A549 (cell line): Measurements from ENCODE around the gene MATN4. TPM values are rescaled to one million over a fixed set of nuclear protein-coding genes. Genes with fewer than 3 reads are reported as not detected.

Source experiments
- ATAC-seq, 2 experiments: fragments of 200-7000 bp in 1 of 2; fragments of >200 bp in 1 of 2; cut with Nextera tagmentation in 1 of 2; cut with Tn5 transposase in 1 of 2; 3 replicates each; pipeline versions ENCODE4 v1.8.0 to v1.9.1; 2018 to 2020; ENCODE audit warnings: mild to moderate bottlenecking in 1 of 2, moderate library complexity in 1 of 2
- CTCF ChIA-PET: fragments of 300-600 bp; sonication (Branson Sonifier 250); formaldehyde crosslinking; extraction: SDS; loops from one replicate; lab custom pipeline; 2021; ENCODE audit warnings: antibody characterized with exemption, inconsistent platforms; lab: Yijun Ruan, JAX
- POLR2A ChIA-PET: fragments of 350-600 bp; formaldehyde crosslinking; extraction: SDS; loops from one replicate; lab custom pipeline; 2021; ENCODE audit warnings: antibody characterized with exemption, inconsistent platforms; lab: Yijun Ruan, JAX
- DNase-seq, 2 experiments: peaks; one replicate each; pipeline versions ENCODE4 v3.0.0 to v3.0.0-alpha.2; 2011 to 2016; ENCODE audit warnings: low read depth in 1 of 2, low spot score in 1 of 2
- FAIRE-seq: peaks from 2 replicates; lab custom pipeline; 2011; peaks lifted over from hg19 to GRCh38; lab: Jason Lieb, UNC
- H3K27ac ChIP-seq, 2 experiments: fragments of >200 bp; sonication (Bioruptor Twin); formaldehyde crosslinking; 3 replicates each; pipeline ENCODE4 v1.5.1; 2016 to 2017
- H3K4me1 ChIP-seq: fragments of >200 bp; sonication (Bioruptor Twin); formaldehyde crosslinking; 3 replicates; pipeline ENCODE4 v1.6.1; 2016
- H3K4me2 ChIP-seq: fragments of >200 bp; sonication (Bioruptor Twin); formaldehyde crosslinking; 3 replicates; pipeline ENCODE4 v1.6.1; 2016
- H3K4me3 ChIP-seq: fragments of >200 bp; sonication (Bioruptor Twin); formaldehyde crosslinking; 3 replicates; pipeline ENCODE4 v1.5.1; 2016
- H3K9me3 ChIP-seq: fragments of >200 bp; sonication (Bioruptor Twin); formaldehyde crosslinking; 3 replicates; pipeline ENCODE4 v1.6.1; 2016
- BHLHE40 ChIP-seq: IDR thresholded peaks from 2 replicates; pipeline ENCODE4 v1.6.1; 2012; ENCODE audit warnings: low read depth, low read length, inconsistent platforms
- CBX8 ChIP-seq: fragments of 200-600 bp; sonication (generic); IDR thresholded peaks from 2 replicates; pipeline ENCODE4 v1.6.1; 2016
- CEBPB ChIP-seq, 2 experiments: fragments of >200 bp in 1 of 2; sonication (Bioruptor Twin) in 1 of 2; formaldehyde crosslinking in 1 of 2; IDR thresholded peaks; 2 replicates each; pipeline ENCODE4 v1.6.1; 2012 to 2016
- E2F6 ChIP-seq: IDR thresholded peaks from 2 replicates; pipeline ENCODE4 v1.6.1; 2012; ENCODE audit warnings: low read depth, borderline replicate concordance
- EHMT2 ChIP-seq: fragments of 200-600 bp; sonication (generic); IDR thresholded peaks from 2 replicates; pipeline ENCODE4 v1.6.1; 2016; ENCODE audit warnings: antibody characterized with exemption, low read depth, mild to moderate bottlenecking, moderate library complexity
- ELK1 ChIP-seq: fragments of 150-350 bp; IDR thresholded peaks from 2 replicates; pipeline ENCODE4 v1.6.1; 2014; ENCODE audit warnings: low read depth, mild to moderate bottlenecking, low read length
- EP300 ChIP-seq, 2 experiments: fragments of >200 bp; sonication (Bioruptor Twin); formaldehyde crosslinking; IDR thresholded peaks; 2 replicates in 1 of 2; 3 replicates in 1 of 2; pipeline ENCODE4 v1.6.1; 2016 to 2017
- FOSL2 ChIP-seq, 2 experiments: fragments of 450-650 bp in 1 of 2; fragments of >200 bp in 1 of 2; sonication (Bioruptor Twin) in 1 of 2; formaldehyde crosslinking; IDR thresholded peaks; 2 replicates each; pipeline versions ENCODE4 v1.5.0 to v1.6.1; 2016 to 2020; ENCODE audit warnings: mild to moderate bottlenecking in 1 of 2, moderate library complexity in 1 of 2
- HDAC2 ChIP-seq: fragments of 200-600 bp; sonication (generic); IDR thresholded peaks from 2 replicates; pipeline ENCODE4 v1.6.1; 2016
- HEYL ChIP-seq: fragments of 250-450 bp; sonication (Bioruptor Pico); IDR thresholded peaks from 2 replicates; pipeline ENCODE4 v1.8.0; 2021; ENCODE audit warnings: mild to moderate bottlenecking, moderate library complexity
- JUN ChIP-seq, 2 experiments: fragments of >200 bp; sonication (Bioruptor Twin); formaldehyde crosslinking; IDR thresholded peaks; 2 replicates in 1 of 2; 3 replicates in 1 of 2; pipeline ENCODE4 v1.6.1; 2016 to 2017
- JUNB ChIP-seq: fragments of >200 bp; sonication (Bioruptor Twin); formaldehyde crosslinking; IDR thresholded peaks from 2 replicates; pipeline ENCODE4 v1.6.1; 2016
- MAFK ChIP-seq: fragments of 450-650 bp; IDR thresholded peaks from 2 replicates; pipeline ENCODE4 v1.6.1; 2014; ENCODE audit not compliant: partially characterized antibody
- MAX ChIP-seq: IDR thresholded peaks from 2 replicates; pipeline ENCODE4 v1.6.1; 2012
- MAZ ChIP-seq: fragments of 150-350 bp; IDR thresholded peaks from 2 replicates; pipeline ENCODE4 v1.6.1; 2014; ENCODE audit warnings: antibody characterized with exemption, low read depth, low read length, borderline replicate concordance
- NFE2L2 ChIP-seq: fragments of 150-350 bp; conservative IDR thresholded peaks from 2 replicates; pipeline ENCODE4 v1.6.1; 2014; ENCODE audit warnings: low read length
- PHF8 ChIP-seq: fragments of 200-600 bp; sonication (generic); IDR thresholded peaks from 2 replicates; pipeline ENCODE4 v1.6.1; 2016; ENCODE audit warnings: low read depth, mild to moderate bottlenecking, antibody characterized with exemption, moderate library complexity, borderline replicate concordance
- RAD21 ChIP-seq, 2 experiments: fragments of >200 bp in 1 of 2; sonication (Bioruptor Twin) in 1 of 2; formaldehyde crosslinking in 1 of 2; IDR thresholded peaks in 1 of 2; conservative IDR thresholded peaks in 1 of 2; 2 replicates in 1 of 2; 3 replicates in 1 of 2; pipeline ENCODE4 v1.6.1; 2012 to 2018; ENCODE audit warnings: inconsistent platforms in 1 of 2
- RNF2 ChIP-seq: fragments of 200-600 bp; sonication (generic); IDR thresholded peaks from 2 replicates; pipeline ENCODE4 v1.6.1; 2016; ENCODE audit warnings: low read depth, mild to moderate bottlenecking, antibody characterized with exemption, moderate library complexity, borderline replicate concordance
- SMC3 ChIP-seq: fragments of >200 bp; sonication (Bioruptor Twin); formaldehyde crosslinking; IDR thresholded peaks from 3 replicates; pipeline ENCODE4 v1.6.1; 2018; ENCODE audit warnings: inconsistent platforms
- SREBF2 ChIP-seq: fragments of 450-650 bp; IDR thresholded peaks from 2 replicates; pipeline ENCODE4 v1.6.1; 2014; ENCODE audit warnings: mild to moderate bottlenecking, moderate library complexity
- TFCP2L1 ChIP-seq: fragments of 250-450 bp; sonication (Bioruptor Pico); IDR thresholded peaks from 2 replicates; pipeline ENCODE4 v1.5.0; 2021; ENCODE audit warnings: mild to moderate bottlenecking
- TP53 ChIP-seq: fragments of 250-450 bp; sonication (Bioruptor Pico); IDR thresholded peaks from 2 replicates; pipeline ENCODE4 v1.5.0; 2021; ENCODE audit warnings: mild to moderate bottlenecking, moderate library complexity
- ZC3H11A ChIP-seq: fragments of 450-650 bp; IDR thresholded peaks from 2 replicates; pipeline ENCODE4 v1.6.1; 2014; ENCODE audit warnings: antibody characterized with exemption, mild to moderate bottlenecking
- ZNF302 ChIP-seq: fragments of 250-450 bp; sonication (Bioruptor Pico); IDR thresholded peaks from 2 replicates; pipeline ENCODE4 v1.9.0; 2021; ENCODE audit warnings: inconsistent platforms, mild to moderate bottlenecking, moderate library complexity
- WGBS: methylation state at CpG from one replicate; pipeline ENCODE4 v1.1.6; 2017; ENCODE audit errors: missing lambda C conversion rate; 5-methylcytosine and 5-hydroxymethylcytosine counted together
- polyA plus RNA-seq, 4 experiments: library from polyadenylated mRNA; depleted of rRNA in 3 of 4; stranded (reverse); fragments of >200 nt; fragmentation: RNase III in 1 of 4; extraction: RNeasy Plus Mini Kit Qiagen cat#74134 plus additional on column Dnase treatment in 1 of 4; gene quantifications; 2 replicates in 3 of 4; 3 replicates in 1 of 4; pipeline ENCODE4 v1.2.3, GENCODE V29; 2011 to 2017
- TF ChIP-seq, protein P1 (sequence below): fragments of >200 bp; sonication (Bioruptor Twin); formaldehyde crosslinking; IDR thresholded peaks from 3 replicates; pipeline ENCODE4 v1.5.1; 2016
- TF ChIP-seq, protein P2 (sequence below): fragments of >200 bp; sonication (Bioruptor Twin); formaldehyde crosslinking; IDR thresholded peaks from 2 replicates; pipeline ENCODE4 v1.6.1; 2016

Gene MATN4
- polyA plus RNA-seq, 2 of the 4 experiments (the other 2 are of a cell fraction), result 0.04 to 0.05 TPM

DNA sequence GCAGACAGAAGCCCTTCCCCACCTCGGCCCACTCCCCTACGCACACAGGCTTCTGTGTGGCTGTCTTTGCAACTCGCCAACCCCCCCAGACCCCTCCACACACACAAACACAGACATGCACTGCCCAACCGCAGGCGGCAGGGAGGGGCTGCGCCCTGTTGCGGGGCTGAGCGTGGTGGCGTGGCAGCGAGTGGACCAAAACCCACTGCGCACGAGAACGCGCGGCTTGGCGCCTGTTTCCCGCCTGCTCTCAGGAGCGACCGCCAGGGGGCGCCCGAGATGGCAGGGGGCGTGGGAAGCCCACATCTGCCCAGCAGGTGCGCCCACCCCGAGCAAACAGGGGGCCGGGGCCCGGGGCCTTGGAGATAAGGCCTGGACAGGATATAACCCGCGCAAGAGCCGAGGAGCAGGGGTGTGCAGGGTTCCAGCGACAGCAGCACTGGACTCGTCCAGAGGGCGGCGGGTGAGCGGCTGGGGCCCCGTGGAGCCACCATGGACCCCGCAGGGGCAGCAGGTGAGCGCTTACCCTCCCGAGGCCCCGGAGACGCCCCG lies 1.6 kb downstream of the MATN4 start, which contains the start of gene RBPJL:
Gene RBPJL, plus strand, starts transcription at position 410 of the 552 bp plus-strand sequence. Its CDS starts 83 bp downstream, at position 493.
- no peaks in the 10 kb centered on the region for H3K9me3 ChIP-seq
- no peak within 1 kb of the TSS for H3K4me3 ChIP-seq
- ChIA-PET CTCF (interaction anchor here (0.7 to 1.7 kb wide), 6 partner anchors 10 to 127 kb away, joined by 3 to 10 read pairs (median 3); no protein-coding TSS in a partner anchor), POLR2A (no interaction called here)
- no peak for DNase-seq
- H3K4me2 ChIP-seq, result peak within 1 kb of the TSS; percentile 59
- no peaks in the 10 kb centered on the region for H3K4me1 ChIP-seq
- TF ChIP-seq E2F6 (peak; percentile 77), MAX (0 out of 2 replicates have a peak, but pooled peaks have one; percentile 30), PHF8 (no peak), MAZ (no peak), TP53 (CRISPR knock-in tag) (no peak), ZNF302 (CRISPR knock-in tag) (no peak), FOSL2 (IDR thresholded peaks at IDR 0.05) (no peak), FOSL2 (CRISPR knock-in tag; IDR thresholded peaks at IDR 0.05) (no peak), RAD21 (conservative IDR thresholded peaks at IDR 0.05 in 1 of 2, IDR thresholded peaks at IDR 0.05 in 1 of 2) (peak in 1 of 2 experiments; percentile 42; a peak in 3 of 5 replicates), SMC3 (peak; percentile 54; the same call in 2 of the 3 replicates)
- TF ChIP-seq, protein P1, sequence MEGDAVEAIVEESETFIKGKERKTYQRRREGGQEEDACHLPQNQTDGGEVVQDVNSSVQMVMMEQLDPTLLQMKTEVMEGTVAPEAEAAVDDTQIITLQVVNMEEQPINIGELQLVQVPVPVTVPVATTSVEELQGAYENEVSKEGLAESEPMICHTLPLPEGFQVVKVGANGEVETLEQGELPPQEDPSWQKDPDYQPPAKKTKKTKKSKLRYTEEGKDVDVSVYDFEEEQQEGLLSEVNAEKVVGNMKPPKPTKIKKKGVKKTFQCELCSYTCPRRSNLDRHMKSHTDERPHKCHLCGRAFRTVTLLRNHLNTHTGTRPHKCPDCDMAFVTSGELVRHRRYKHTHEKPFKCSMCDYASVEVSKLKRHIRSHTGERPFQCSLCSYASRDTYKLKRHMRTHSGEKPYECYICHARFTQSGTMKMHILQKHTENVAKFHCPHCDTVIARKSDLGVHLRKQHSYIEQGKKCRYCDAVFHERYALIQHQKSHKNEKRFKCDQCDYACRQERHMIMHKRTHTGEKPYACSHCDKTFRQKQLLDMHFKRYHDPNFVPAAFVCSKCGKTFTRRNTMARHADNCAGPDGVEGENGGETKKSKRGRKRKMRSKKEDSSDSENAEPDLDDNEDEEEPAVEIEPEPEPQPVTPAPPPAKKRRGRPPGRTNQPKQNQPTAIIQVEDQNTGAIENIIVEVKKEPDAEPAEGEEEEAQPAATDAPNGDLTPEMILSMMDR, result peak; percentile 79
- TF ChIP-seq, all 56 proteins: peak for 5
- ATAC-seq, result peak in 1 of 2 experiments; percentile 79; a peak in 3 of 6 replicates
- H3K27ac ChIP-seq, result no peak within 1 kb of the TSS
- WGBS, result 30% methylated on average over 27 of the region's 41 CpGs
- no peak for FAIRE-seq

DNA sequence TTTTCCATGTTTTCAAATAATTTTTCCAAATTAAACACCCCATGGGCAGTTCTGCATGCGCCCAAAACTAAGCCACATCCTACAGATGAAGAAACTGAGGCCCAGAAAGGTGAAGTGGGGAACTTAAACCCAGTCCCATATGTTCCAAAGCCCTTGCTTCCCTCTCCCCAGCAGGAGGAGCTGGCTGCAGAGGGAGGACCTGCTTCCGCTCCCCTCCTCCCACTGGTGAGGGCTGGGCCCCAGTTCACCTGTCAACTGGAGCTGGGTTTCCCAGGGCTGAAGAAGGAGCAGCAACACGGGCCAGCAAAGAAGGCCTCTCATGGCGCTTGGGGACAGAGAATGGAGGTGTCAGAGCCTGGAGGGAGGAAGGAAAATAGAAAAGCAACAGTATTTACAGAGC lies 2.8 kb downstream of the MATN4 start:
- POLR2A ChIA-PET, result no interaction called here

More for the DNA sequence above, 2.8 kb downstream of the MATN4 start:
- Histone ChIP-seq H3K4me3 (no peak overlapping the region), H3K9me3 (no peaks in the 10 kb centered on the region), H3K4me1 (no peaks in the 10 kb centered on the region), H3K27ac (no peak overlapping the region), H3K4me2 (no peak overlapping the region)
- ATAC-seq (no peak), FAIRE-seq (no peak), DNase-seq (no peak)
- CTCF ChIA-PET, result interaction anchor here (0.5 to 4.2 kb wide), 14 partner anchors 9 to 477 kb away, joined by 3 to 25 read pairs (median 4); no protein-coding TSS in a partner anchor
- 52% methylated on average over 4 of the region's 4 CpGs for WGBS
- TF ChIP-seq RNF2 (no peak), CBX8 (no peak), ELK1 (no peak), EHMT2 (no peak), JUN (IDR thresholded peaks at IDR 0.05) (no peak), HEYL (no peak), JUNB (no peak), MAFK (no peak), BHLHE40 (no peak), FOSL2 (IDR thresholded peaks at IDR 0.05) (no peak), FOSL2 (CRISPR knock-in tag; IDR thresholded peaks at IDR 0.05) (no peak), SREBF2 (no peak), TFCP2L1 (CRISPR knock-in tag) (no peak), HDAC2 (no peak), EP300 (IDR thresholded peaks at IDR 0.05) (no peak), NFE2L2 (no peak), CEBPB (IDR thresholded peaks at IDR 0.05) (no peak), MAZ (no peak), ZC3H11A (no peak)
- TF ChIP-seq, protein P2, sequence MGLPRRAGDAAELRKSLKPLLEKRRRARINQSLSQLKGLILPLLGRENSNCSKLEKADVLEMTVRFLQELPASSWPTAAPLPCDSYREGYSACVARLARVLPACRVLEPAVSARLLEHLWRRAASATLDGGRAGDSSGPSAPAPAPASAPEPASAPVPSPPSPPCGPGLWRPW, result no peak
